Dermis microvascular lymphatic vessel endothelial cell (primary cell): ENCODE measurements around the gene HJV. TPM values are rescaled to one million over a fixed set of nuclear protein-coding genes. Genes with fewer than 3 reads are reported as not detected.

Source experiments
- DNase-seq, 2 donors: peaks; one replicate each; pipeline versions ENCODE4 v3.0.0 to v3.0.0-alpha.2; 2010; ENCODE audit warnings: low read depth in 2 of 2
- total RNA-seq: library from RNA; depleted of rRNA; stranded (reverse); fragments of >200 nt; gene quantifications from 2 replicates; pipeline ENCODE4 v1.2.1, GENCODE V29; 2014

Gene HJV
- total RNA-seq, 1 donor from 2014 or later, result not detected

- DNase-seq, result no peak
Observed at GRCh38 chr1:146021050-146021445, 487 bp downstream of the HJV start.

GRCh38 chr1:146020058-146021049, 1.2 kb downstream of the HJV start:
- DNase-seq, result no peak

GRCh38 chr1:146019231-146020057, 2.1 kb downstream of the HJV start:
- DNase-seq, result no peak

GRCh38 chr1:146016891-146017290, 4.6 kb downstream of the HJV start:
- no peak for DNase-seq

GRCh38 chr1:146013559-146013922, 8.0 kb downstream of the HJV start:
- no peak for DNase-seq

- peak; percentile 74 to 80 for DNase-seq
Observed at GRCh38 chr1:146012703-146013558, 8.6 kb downstream of the HJV start.

GRCh38 chr1:146010126-146010738, 11.3 kb downstream of the HJV start:
- DNase-seq, result no peak

- no peak for DNase-seq
Observed at GRCh38 chr1:146007489-146008133, 13.9 kb downstream of the HJV start.

GRCh38 chr1:146001709-146002108, 19.8 kb downstream of the HJV start:
- no peak for DNase-seq

- peak in 1 of 2 donors; percentile 22 for DNase-seq
Observed at GRCh38 chr1:145999321-146000024, 22.1 kb downstream of the HJV start.

- DNase-seq, result peak in 1 of 2 donors; percentile 18
Observed at GRCh38 chr1:145997718-145998023, 23.9 kb downstream of the HJV start.

- peak in 1 of 2 donors; percentile 29 for DNase-seq
Observed at GRCh38 chr1:145997016-145997717, 24.4 kb downstream of the HJV start.

- peak; percentile 92 to 98 for DNase-seq
Observed at GRCh38 chr1:145996433-145997015, 25.0 kb downstream of the HJV start, which contains the start of gene TXNIP. Gene TXNIP (minus strand): TSS chr1:145996579. CDS start chr1:145996266, 313 bp downstream.

GRCh38 chr1:145995964-145996432, 25.5 kb downstream of the HJV start:
- DNase-seq, result no peak

GRCh38 chr1:145995148-145995881, 26.2 kb downstream of the HJV start:
- no peak for DNase-seq

GRCh38 chr1:145994391-145995120, 27.0 kb downstream of the HJV start:
- DNase-seq, result no peak
